ENCODE results near the gene CYTH3.

GRCh38 chr7:6172224-6172909 is 100.1 kb downstream of the CYTH3 start:
- TF ChIP-seq CTCF (IDR thresholded peaks at IDR 0.05; ENCODE audit: insufficient read depth, low read length, poor library complexity, severe bottlenecking) (no peak), EZH2phosphoT487 (conservative IDR thresholded peaks at IDR 0.05; ENCODE audit: low read length) (no peak)

All from SU-DHL-6 (cell line).